Tibial nerve (tissue), 3 donors: ENCODE measurements around the gene COL4A1.

Source experiments
- CTCF ChIP-seq, 5 experiments: fragments of 200-600 bp in 3 of 5; fragments of 450-650 bp in 2 of 5; sonication (generic) in 3 of 5; IDR thresholded peaks; one replicate each; pipeline ENCODE4 v1.5.1; 2016 to 2019; ENCODE audit warnings: antibody characterized with exemption in 5 of 5, mild to moderate bottlenecking in 3 of 5, moderate library complexity in 2 of 5
- POLR2A ChIP-seq, 2 donors: fragments of 450-650 bp; IDR thresholded peaks; one replicate each; pipeline ENCODE4 v1.6.1; 2017; ENCODE audit warnings: antibody characterized with exemption in 2 of 2, mild to moderate bottlenecking in 2 of 2, moderate library complexity in 2 of 2

DNA sequence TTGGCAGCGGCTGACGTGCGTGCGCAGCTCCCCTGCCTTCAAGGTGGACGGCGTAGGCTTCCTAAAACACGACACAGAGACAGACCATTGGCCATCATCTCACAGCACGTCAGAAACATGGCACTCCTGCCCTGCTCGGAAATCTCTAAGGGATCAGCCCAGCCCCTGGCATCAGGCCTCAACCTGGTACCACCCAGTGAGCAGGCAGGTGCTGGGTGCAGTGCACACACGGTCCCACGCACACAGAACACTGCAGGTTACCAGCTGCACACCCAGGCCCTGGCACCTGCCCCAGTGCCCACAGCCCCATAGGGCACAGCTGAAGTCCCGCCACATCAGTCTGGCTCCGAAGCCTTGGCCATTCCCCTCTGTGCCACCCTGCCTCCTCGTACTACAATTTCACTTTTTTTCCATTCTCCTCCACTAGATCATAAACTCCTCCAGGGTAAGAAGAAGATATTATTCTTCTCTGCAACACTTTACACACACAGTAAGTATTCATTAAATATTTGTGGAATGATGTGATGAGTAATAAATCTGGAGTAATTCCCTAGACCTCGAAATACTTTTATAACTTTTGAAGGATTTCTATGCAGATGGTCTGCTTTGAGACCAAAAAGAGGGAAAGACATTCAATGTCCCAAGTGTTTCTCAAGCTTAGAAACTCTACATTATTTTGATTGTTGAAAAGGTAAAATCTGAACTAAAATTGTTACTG, 156.4 kb downstream of the COL4A1 start:
- TF ChIP-seq CTCF (IDR thresholded peaks at IDR 0.05) (no peak), POLR2A (IDR thresholded peaks at IDR 0.05) (no peak)
